Effector CD8-positive, alpha-beta T cell (primary cell): Measurements from ENCODE around the gene MYOD1.
A peak's percentile ranks its signal among the peaks of the same experiment; 100 is the strongest.

Experiments used
- DNase-seq: peaks from one replicate; lab custom pipeline; 2025; lab: John Stamatoyannopoulos, UW

MYOD1 gene

GRCh38 chr11:17702876-17703275 is 16.5 kb upstream of the MYOD1 start:
- no peak for DNase-seq

GRCh38 chr11:17703951-17704350 is 15.4 kb upstream of the MYOD1 start:
- DNase-seq = no peak

- DNase-seq = no peak
Observed at GRCh38 chr11:17707830-17708229, 11.5 kb upstream of the MYOD1 start.

- DNase-seq = no peak
Observed at GRCh38 chr11:17711836-17712235, 7.5 kb upstream of the MYOD1 start.

GRCh38 chr11:17713851-17714250 is 5.5 kb upstream of the MYOD1 start:
- DNase-seq = no peak

GRCh38 chr11:17714356-17714854 is 5.0 kb upstream of the MYOD1 start:
- no peak for DNase-seq

- no peak for DNase-seq
Observed at GRCh38 chr11:17714870-17715269, 4.5 kb upstream of the MYOD1 start.

- DNase-seq = no peak
Observed at GRCh38 chr11:17716807-17717206, 2.6 kb upstream of the MYOD1 start.

GRCh38 chr11:17718015-17718414 is 1.4 kb upstream of the MYOD1 start:
- DNase-seq = no peak

GRCh38 chr11:17718510-17718962 is 835 bp upstream of the MYOD1 start:
- no peak for DNase-seq

GRCh38 chr11:17719938-17720795 is 796 bp downstream of the MYOD1 start:
- no peak for DNase-seq

- DNase-seq = no peak
Observed at GRCh38 chr11:17720796-17721171, 1.4 kb downstream of the MYOD1 start.

- no peak for DNase-seq
Observed at GRCh38 chr11:17721242-17721999, 2.0 kb downstream of the MYOD1 start.

- no peak for DNase-seq
Observed at GRCh38 chr11:17722000-17722643, 2.8 kb downstream of the MYOD1 start.

- no peak for DNase-seq
Observed at GRCh38 chr11:17724020-17724908, 4.9 kb downstream of the MYOD1 start.

- DNase-seq = no peak
Observed at GRCh38 chr11:17725174-17725573, 5.8 kb downstream of the MYOD1 start.

GRCh38 chr11:17730137-17730536 is 10.8 kb downstream of the MYOD1 start:
- no peak for DNase-seq

- DNase-seq = peak; percentile 17
Observed at GRCh38 chr11:17730608-17731462, 11.5 kb downstream of the MYOD1 start.

GRCh38 chr11:17733261-17733660 is 13.9 kb downstream of the MYOD1 start:
- DNase-seq = no peak

GRCh38 chr11:17734418-17734911 is 15.1 kb downstream of the MYOD1 start, which contains the start of gene KCNC1:
KCNC1 (plus strand) TSS chr11:17734781; CDS start chr11:17736003, 1,222 bp downstream.
- DNase-seq = no peak
